SK-N-SH (cell line): ENCODE results near the gene GTF2I.
"Not testable (repeated sequence)": the region's sequence is repeated elsewhere in the genome, so short reads cannot be mapped to it uniquely, and the experiment has no call there.

ENCODE experiments used
- CTCF ChIP-seq: fragments of 200-600 bp; sonication (generic); IDR thresholded peaks from 2 replicates; pipeline ENCODE4 v1.6.1; 2017; ENCODE audit warnings: antibody characterized with exemption, mild to moderate bottlenecking, moderate library complexity
- GATA2 ChIP-seq: sonication (generic); formaldehyde crosslinking; IDR thresholded peaks from 2 replicates; pipeline ENCODE4 v1.5.0; 2020; ENCODE audit warnings: mild to moderate bottlenecking, missing genetic modification reagents
- REST ChIP-seq: IDR thresholded peaks from 2 replicates; pipeline ENCODE4 v1.6.1; 2012; ENCODE audit warnings: mild to moderate bottlenecking, low read depth, low read length, moderate library complexity
- YY1 ChIP-seq: IDR thresholded peaks from 2 replicates; pipeline ENCODE4 v1.4.0; 2012; ENCODE audit warnings: low read depth, mild to moderate bottlenecking

GRCh38 chr7:74739974-74740703 is 82.6 kb downstream of the GTF2I start:
- not testable (repeated sequence) for TF ChIP-seq YY1, CTCF, REST, GATA2
